Keratinocyte (primary cell): ENCODE results near the gene MREG. TPM values are rescaled to one million over a fixed set of nuclear protein-coding genes. Genes with fewer than 3 reads are reported as not detected.

Experiments used
- DNase-seq: peaks from one replicate; pipeline ENCODE4 v3.0.0-alpha.2; 2011; ENCODE audit warnings: low read depth, missing footprints, low spot score
- FAIRE-seq: peaks from 2 replicates; lab custom pipeline; 2011; peaks lifted over from hg19 to GRCh38; lab: Jason Lieb, UNC
- H2AFZ ChIP-seq: 2 replicates; pipeline ENCODE4 v1.6.0; 2012; ENCODE audit warnings: low read length, control low read depth, inconsistent platforms; ENCODE audit not compliant: control insufficient read depth
- H3K27ac ChIP-seq: 2 replicates; pipeline ENCODE4 v1.5.1; 2011; ENCODE audit warnings: low read length; ENCODE audit not compliant: control insufficient read depth, insufficient read depth
- H3K27me3 ChIP-seq: 3 replicates; pipeline ENCODE4 v1.6.0; 2011; ENCODE audit warnings: low read length; ENCODE audit not compliant: control insufficient read depth, insufficient read depth; ENCODE audit errors: extremely low read depth
- H3K36me3 ChIP-seq, 2 experiments: 2 replicates in 1 of 2; 3 replicates in 1 of 2; pipeline ENCODE4 v1.5.1; 2011; ENCODE audit warnings: low read length in 2 of 2, mild to moderate bottlenecking in 1 of 2; ENCODE audit not compliant: control insufficient read depth in 2 of 2, insufficient read depth in 2 of 2; ENCODE audit errors: extremely low read depth in 1 of 2
- H3K4me1 ChIP-seq: 3 replicates; pipeline ENCODE4 v1.5.1; 2011; ENCODE audit warnings: low read length; ENCODE audit not compliant: control insufficient read depth, insufficient read depth; ENCODE audit errors: extremely low read depth
- H3K4me2 ChIP-seq: 3 replicates; pipeline ENCODE4 v1.6.0; 2011; ENCODE audit warnings: low read depth, low read length; ENCODE audit not compliant: control insufficient read depth, insufficient read depth; ENCODE audit errors: extremely low read depth
- H3K4me3 ChIP-seq, 3 experiments: fragments of 200-600 bp in 1 of 3; sonication (generic) in 1 of 3; 2 replicates in 2 of 3; 3 replicates in 1 of 3; pipeline ENCODE4 v1.5.1; 2011 to 2016; ENCODE audit warnings: low read length in 3 of 3, mild to moderate bottlenecking in 3 of 3, control low read depth in 2 of 3, inconsistent platforms in 1 of 3, low read depth in 1 of 3, mixed read lengths in 1 of 3, mixed run types in 1 of 3, moderate library complexity in 1 of 3; ENCODE audit not compliant: control insufficient read depth in 2 of 3, insufficient read depth in 2 of 3; ENCODE audit errors: extremely low read depth in 1 of 3
- H3K79me2 ChIP-seq: 2 replicates; pipeline ENCODE4 v1.6.0; 2012; ENCODE audit warnings: low read length; ENCODE audit not compliant: control insufficient read depth, insufficient read depth
- H3K9ac ChIP-seq: 3 replicates; pipeline ENCODE4 v1.6.0; 2011; ENCODE audit warnings: low read length; ENCODE audit not compliant: control insufficient read depth, insufficient read depth; ENCODE audit errors: extremely low read depth
- H3K9me1 ChIP-seq: 3 replicates; pipeline ENCODE4 v1.6.0; 2011; ENCODE audit warnings: low read length; ENCODE audit not compliant: control insufficient read depth, insufficient read depth; ENCODE audit errors: extremely low read depth
- H3K9me3 ChIP-seq: 2 replicates; pipeline ENCODE4 v1.5.1; 2012; ENCODE audit warnings: low read depth, low read length; ENCODE audit not compliant: control insufficient read depth
- H4K20me1 ChIP-seq: 3 replicates; pipeline ENCODE4 v1.6.0; 2011; ENCODE audit warnings: low read length; ENCODE audit not compliant: control insufficient read depth, insufficient read depth; ENCODE audit errors: extremely low read depth
- CTCF ChIP-seq, 3 experiments: IDR thresholded peaks in 1 of 3; conservative IDR thresholded peaks in 1 of 3; optimal IDR thresholded peaks in 1 of 3; 2 replicates in 2 of 3; 3 replicates in 1 of 3; pipeline versions ENCODE3 to v1.5.1; 2011; ENCODE audit warnings: low read length in 3 of 3, mild to moderate bottlenecking in 3 of 3, moderate library complexity in 2 of 3, control low read depth in 1 of 3, inconsistent platforms in 1 of 3; ENCODE audit not compliant: insufficient read depth in 2 of 3; ENCODE audit errors: extremely low read depth in 1 of 3
- EZH2 ChIP-seq: IDR thresholded peaks from one replicate; pipeline ENCODE4 v1.6.1; 2012; ENCODE audit warnings: inconsistent platforms, mild to moderate bottlenecking, low read length, moderate library complexity
- dilution Hi-C: fragments of 300-500 bp; cut with MboI; formaldehyde crosslinking; loops from one replicate; pipeline ENCODE4 v1.7.0; 2020; ENCODE audit warnings: low sequenced_read_pairs; ENCODE audit not compliant: extremely low pct_ligation_motif_present
- polyA plus RNA-seq, 5 experiments: library from polyadenylated mRNA; depleted of rRNA in 3 of 5; stranded (reverse) in 3 of 5; stranded (forward) in 1 of 5; unstranded in 1 of 5; fragments of >200 nt; gene quantifications; 1 replicate in 1 of 5; 2 replicates in 3 of 5; 3 replicates in 1 of 5; pipeline versions ENCODE4 v1.2.1 to v1.2.3, GENCODE V29; 2011 to 2012; ENCODE audit warnings: missing spikeins in 2 of 5, low read depth in 1 of 5, low replicate concordance in 1 of 5

The MREG gene
- polyA plus RNA-seq, 1 donor (not counting 4 experiments of a cell fraction or from before 2014, with no cell fraction given), result 32.9 TPM

GRCh38 chr2:216004697-216005283 lies 8.6 kb downstream of the MREG start:
- H4K20me1 ChIP-seq, result no peaks in the 10 kb centered on the region
- H3K9ac ChIP-seq, result no peak overlapping the region
- peaks cover 27% of the 10 kb centered on the region for H3K4me1 ChIP-seq
- no peak for DNase-seq
- no peak for TF ChIP-seq EZH2
- TF ChIP-seq CTCF (optimal IDR thresholded peaks at IDR 0.05 in 1 of 3, IDR thresholded peaks at IDR 0.05 in 1 of 3, conservative IDR thresholded peaks at IDR 0.05 in 1 of 3; ENCODE audit: extremely low read depth in 1 of 3, insufficient read depth in 2 of 3, low read length in 3 of 3), result no peak
- no peak overlapping the region for H3K4me3 ChIP-seq
- FAIRE-seq, result no peak
- H3K36me3 ChIP-seq, result peaks cover 2 to 4% of the 10 kb centered on the region in 2 experiments
- dilution Hi-C loops, result no loop called here
- no peaks in the 10 kb centered on the region for H3K9me1 ChIP-seq
- no peak overlapping the region for H3K4me2 ChIP-seq
- no peaks in the 10 kb centered on the region for H3K27me3 ChIP-seq
- H3K79me2 ChIP-seq, result peaks cover 72% of the 10 kb centered on the region
- no peak overlapping the region for H2AFZ ChIP-seq
- no peaks in the 10 kb centered on the region for H3K9me3 ChIP-seq
- H3K27ac ChIP-seq, result no peak overlapping the region

- H3K9me3 ChIP-seq, result no peaks in the 10 kb centered on the region
- H3K27ac ChIP-seq, result no peak overlapping the region
- H3K36me3 ChIP-seq, result peaks cover 4% of the 10 kb centered on the region in 2 experiments
- H2AFZ ChIP-seq, result no peak overlapping the region
- no peak for FAIRE-seq
- TF ChIP-seq EZH2, result no peak
- TF ChIP-seq CTCF (optimal IDR thresholded peaks at IDR 0.05 in 1 of 3, IDR thresholded peaks at IDR 0.05 in 1 of 3, conservative IDR thresholded peaks at IDR 0.05 in 1 of 3; ENCODE audit: extremely low read depth in 1 of 3, insufficient read depth in 2 of 3, low read length in 3 of 3), result no peak
- H4K20me1 ChIP-seq, result no peaks in the 10 kb centered on the region
- H3K4me3 ChIP-seq, result no peak overlapping the region
- no peak overlapping the region for H3K9ac ChIP-seq
- no peak overlapping the region for H3K4me2 ChIP-seq
- DNase-seq, result no peak
- peaks cover 27% of the 10 kb centered on the region for H3K4me1 ChIP-seq
- H3K27me3 ChIP-seq, result no peaks in the 10 kb centered on the region
- peaks cover 73% of the 10 kb centered on the region for H3K79me2 ChIP-seq
- dilution Hi-C loops, result no loop called here
- H3K9me1 ChIP-seq, result no peaks in the 10 kb centered on the region
Observed at GRCh38 chr2:216003876-216004696, 9.3 kb downstream of the MREG start.
